NCI-H226 (cell line): ENCODE data around the gene SH3BP1.

Experiments
- DNase-seq: peaks from one replicate; pipeline ENCODE4 v3.0.0-alpha.2; 2015

SH3BP1 gene

GRCh38 chr22:37617431-37617830 is 22.0 kb upstream of the SH3BP1 start:
- DNase-seq, result no peak

GRCh38 chr22:37618072-37618656 is 21.3 kb upstream of the SH3BP1 start:
- DNase-seq, result no peak

GRCh38 chr22:37618674-37619073 is 20.8 kb upstream of the SH3BP1 start:
- no peak for DNase-seq

GRCh38 chr22:37619991-37620390 is 19.5 kb upstream of the SH3BP1 start:
- DNase-seq, result no peak

- no peak for DNase-seq
Observed at GRCh38 chr22:37621352-37621860, 18.1 kb upstream of the SH3BP1 start.

GRCh38 chr22:37623075-37624016 is 16.1 kb upstream of the SH3BP1 start:
- DNase-seq, result no peak

GRCh38 chr22:37624017-37624365 is 15.5 kb upstream of the SH3BP1 start:
- no peak for DNase-seq

- no peak for DNase-seq
Observed at GRCh38 chr22:37624876-37625275, 14.6 kb upstream of the SH3BP1 start.

GRCh38 chr22:37625737-37626136 is 13.7 kb upstream of the SH3BP1 start:
- DNase-seq, result no peak

- no peak for DNase-seq
Observed at GRCh38 chr22:37626144-37626543, 13.3 kb upstream of the SH3BP1 start.

GRCh38 chr22:37626556-37627075 is 12.9 kb upstream of the SH3BP1 start:
- DNase-seq, result no peak

- no peak for DNase-seq
Observed at GRCh38 chr22:37627121-37627520, 12.3 kb upstream of the SH3BP1 start.

GRCh38 chr22:37627545-37627944 is 11.9 kb upstream of the SH3BP1 start:
- no peak for DNase-seq

- DNase-seq, result no peak
Observed at GRCh38 chr22:37628830-37629229, 10.6 kb upstream of the SH3BP1 start.

- no peak for DNase-seq
Observed at GRCh38 chr22:37629928-37630327, 9.5 kb upstream of the SH3BP1 start.

- peak; percentile 27 for DNase-seq
Observed at GRCh38 chr22:37630839-37631435, 8.5 kb upstream of the SH3BP1 start.

- DNase-seq, result no peak
Observed at GRCh38 chr22:37631448-37632173, 7.9 kb upstream of the SH3BP1 start.

GRCh38 chr22:37632174-37633088 is 7.0 kb upstream of the SH3BP1 start:
- no peak for DNase-seq

- DNase-seq, result no peak
Observed at GRCh38 chr22:37633089-37633624, 6.3 kb upstream of the SH3BP1 start.

GRCh38 chr22:37633625-37634416 is 5.6 kb upstream of the SH3BP1 start:
- DNase-seq, result no peak
